Measurements from ENCODE around the gene MEDAG.

GRCh38 chr13:30859326-30859725 is 46.7 kb upstream of the MEDAG start:
- TF ChIP-seq TAF1 (IDR thresholded peaks at IDR 0.05; ENCODE audit: low read depth, low read length) (no peak), PAX5 (IDR thresholded peaks at IDR 0.05; ENCODE audit: insufficient read depth, low read length, severe bottlenecking) (no peak), POLR2A (IDR thresholded peaks at IDR 0.05; ENCODE audit: low read depth, low read length) (no peak), POLR2AphosphoS5 (IDR thresholded peaks at IDR 0.05; ENCODE audit: low read depth, low read length) (no peak), SPI1 (IDR thresholded peaks at IDR 0.05; ENCODE audit: low read depth, low read length) (no peak), POU2F2 (IDR thresholded peaks at IDR 0.05; ENCODE audit: low read depth, low read length) (no peak)
